Panc1 (cell line): Measurements from ENCODE around the gene CTRB2. TPM values are rescaled to one million over a fixed set of nuclear protein-coding genes. Genes with fewer than 3 reads are reported as not detected.
A peak's percentile ranks its signal among the peaks of the same experiment; 100 is the strongest.

Experiments used
- ATAC-seq: fragments of 200-7000 bp; cut with Tn5 transposase; 2 replicates; pipeline ENCODE4 v1.9.1; 2020; ENCODE audit warnings: mild to moderate bottlenecking, moderate library complexity
- BruUV-seq: library from RNA; stranded (reverse); fragments of 400-500 nt; replicated peaks from 2 replicates; lab custom pipeline; 2021; lab: Mats Ljungman, UMichigan
- CTCF ChIA-PET: fragments of 300-600 bp; sonication (Branson Sonifier 250); formaldehyde crosslinking; loops from one replicate; lab custom pipeline; 2022; ENCODE audit warnings: antibody characterized with exemption; lab: Charles Lee
- POLR2A ChIA-PET: fragments of 300-600 bp; sonication (Branson Sonifier 250); formaldehyde crosslinking; loops from one replicate; lab custom pipeline; 2022; ENCODE audit warnings: antibody characterized with exemption; lab: Charles Lee
- DNase-seq: peaks from one replicate; pipeline ENCODE4 v3.0.0-alpha.2; 2010; ENCODE audit warnings: low read depth, low spot score
- H3K27ac ChIP-seq: 2 replicates; pipeline ENCODE4 v1.5.1; 2011; ENCODE audit warnings: mild to moderate bottlenecking, low read length, inconsistent platforms
- H3K27me3 ChIP-seq: fragments of 200-500 bp; sonication (Bioruptor generic); 2 replicates; pipeline ENCODE4 v1.6.0; 2014; ENCODE audit warnings: low read length, inconsistent platforms; ENCODE audit not compliant: control insufficient read depth, insufficient read depth
- H3K36me3 ChIP-seq: fragments of 200-500 bp; sonication (Bioruptor generic); 2 replicates; pipeline ENCODE4 v1.5.1; 2014; ENCODE audit warnings: inconsistent platforms, mild to moderate bottlenecking, low read length, moderate library complexity; ENCODE audit not compliant: control insufficient read depth, insufficient read depth
- H3K4me1 ChIP-seq: 2 replicates; pipeline ENCODE4 v1.5.1; 2011; ENCODE audit warnings: inconsistent platforms, mild to moderate bottlenecking, low read length, moderate library complexity; ENCODE audit not compliant: control insufficient read depth, insufficient read depth
- H3K4me3 ChIP-seq, 2 experiments: 2 replicates each; pipeline ENCODE4 v1.5.1; 2011 to 2012; ENCODE audit warnings: low read depth in 2 of 2, low read length in 2 of 2, mild to moderate bottlenecking in 2 of 2, inconsistent platforms in 1 of 2, moderate library complexity in 1 of 2
- H3K9me3 ChIP-seq: fragments of 200-500 bp; sonication (Bioruptor generic); 2 replicates; pipeline ENCODE4 v1.5.1; 2014; ENCODE audit warnings: low read depth, mild to moderate bottlenecking, inconsistent platforms, low read length, moderate library complexity; ENCODE audit not compliant: control insufficient read depth, insufficient read depth
- CTCF ChIP-seq: fragments of 450-650 bp; IDR thresholded peaks from 2 replicates; pipeline ENCODE4 v1.5.1; 2017; ENCODE audit warnings: mild to moderate bottlenecking
- POLR2AphosphoS5 ChIP-seq: IDR thresholded peaks from 2 replicates; pipeline ENCODE4 v1.6.1; 2012; ENCODE audit warnings: mild to moderate bottlenecking, low read depth, low read length, moderate library complexity
- SIN3A ChIP-seq: IDR thresholded peaks from 2 replicates; pipeline ENCODE4 v1.6.1; 2012; ENCODE audit warnings: low read depth, mild to moderate bottlenecking, low read length, moderate library complexity, borderline replicate concordance; ENCODE audit not compliant: insufficient read depth
- TCF7L2 ChIP-seq: IDR thresholded peaks from 2 replicates; pipeline ENCODE4 v1.6.1; 2011; ENCODE audit warnings: mild to moderate bottlenecking, low read depth, low read length, inconsistent platforms
- in situ Hi-C: cut with HindIII; loops from 2 replicates; pipeline ENCODE4 v1.10.0; 2016; ENCODE audit warnings: low sequenced_read_pairs, low pct_unique_long_range_greater_than_20kb
- intact Hi-C: fragments of 100-400 bp; cut with micrococcal nuclease; formaldehyde crosslinking; loops from one replicate; pipeline ENCODE4 v1.10.0; 2022; ENCODE audit not compliant: unreplicated experiment
- total RNA-seq: library from RNA; stranded (reverse); gene quantifications from one replicate; pipeline ENCODE4 v1.2.1, GENCODE V29; 2021; ENCODE audit not compliant: unreplicated experiment
- TF ChIP-seq, protein P1 (sequence below), 2 experiments: IDR thresholded peaks; 2 replicates each; pipeline ENCODE4 v1.6.1; 2011 to 2012; ENCODE audit warnings: low read depth in 2 of 2, control low read depth in 1 of 2, low read length in 1 of 2, mild to moderate bottlenecking in 1 of 2, moderate library complexity in 1 of 2; ENCODE audit not compliant: insufficient read depth in 1 of 2

CTRB2 gene
- total RNA-seq, 1 experiment from 2014 or later = 5.0 TPM

GRCh38 chr16:75239542-75240122 lies 32.7 kb upstream of the CTRB2 start:
- no peak for ATAC-seq
- intact Hi-C loops (loop anchor here (10.0 kb wide), 1 partner anchor 145 kb away; no protein-coding TSS in a partner anchor), in situ Hi-C loops (no loop called here)
- ChIA-PET CTCF (no interaction called here), POLR2A (no interaction called here)
- TF ChIP-seq CTCF = no peak
- TF ChIP-seq POLR2AphosphoS5 = no peak
- TF ChIP-seq, protein P1, sequence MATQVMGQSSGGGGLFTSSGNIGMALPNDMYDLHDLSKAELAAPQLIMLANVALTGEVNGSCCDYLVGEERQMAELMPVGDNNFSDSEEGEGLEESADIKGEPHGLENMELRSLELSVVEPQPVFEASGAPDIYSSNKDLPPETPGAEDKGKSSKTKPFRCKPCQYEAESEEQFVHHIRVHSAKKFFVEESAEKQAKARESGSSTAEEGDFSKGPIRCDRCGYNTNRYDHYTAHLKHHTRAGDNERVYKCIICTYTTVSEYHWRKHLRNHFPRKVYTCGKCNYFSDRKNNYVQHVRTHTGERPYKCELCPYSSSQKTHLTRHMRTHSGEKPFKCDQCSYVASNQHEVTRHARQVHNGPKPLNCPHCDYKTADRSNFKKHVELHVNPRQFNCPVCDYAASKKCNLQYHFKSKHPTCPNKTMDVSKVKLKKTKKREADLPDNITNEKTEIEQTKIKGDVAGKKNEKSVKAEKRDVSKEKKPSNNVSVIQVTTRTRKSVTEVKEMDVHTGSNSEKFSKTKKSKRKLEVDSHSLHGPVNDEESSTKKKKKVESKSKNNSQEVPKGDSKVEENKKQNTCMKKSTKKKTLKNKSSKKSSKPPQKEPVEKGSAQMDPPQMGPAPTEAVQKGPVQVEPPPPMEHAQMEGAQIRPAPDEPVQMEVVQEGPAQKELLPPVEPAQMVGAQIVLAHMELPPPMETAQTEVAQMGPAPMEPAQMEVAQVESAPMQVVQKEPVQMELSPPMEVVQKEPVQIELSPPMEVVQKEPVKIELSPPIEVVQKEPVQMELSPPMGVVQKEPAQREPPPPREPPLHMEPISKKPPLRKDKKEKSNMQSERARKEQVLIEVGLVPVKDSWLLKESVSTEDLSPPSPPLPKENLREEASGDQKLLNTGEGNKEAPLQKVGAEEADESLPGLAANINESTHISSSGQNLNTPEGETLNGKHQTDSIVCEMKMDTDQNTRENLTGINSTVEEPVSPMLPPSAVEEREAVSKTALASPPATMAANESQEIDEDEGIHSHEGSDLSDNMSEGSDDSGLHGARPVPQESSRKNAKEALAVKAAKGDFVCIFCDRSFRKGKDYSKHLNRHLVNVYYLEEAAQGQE (IDR thresholded peaks at IDR 0.05; ENCODE audit: insufficient read depth in 1 of 2, low read depth in 2 of 2, low read length in 1 of 2) = no peak
- no peak for TF ChIP-seq TCF7L2
- no peak for TF ChIP-seq SIN3A
- no peak for DNase-seq
- Histone ChIP-seq H3K4me1 (peaks cover 39% of the 10 kb centered on the region), H3K27ac (peak overlapping the region; percentile 51), H3K36me3 (no peaks in the 10 kb centered on the region; the same call in 1 of the 2 replicates), H3K4me3 (no peak overlapping the region), H3K9me3 (no peaks in the 10 kb centered on the region), H3K27me3 (no peaks in the 10 kb centered on the region)
- no TSS peak for BruUV-seq

DNA sequence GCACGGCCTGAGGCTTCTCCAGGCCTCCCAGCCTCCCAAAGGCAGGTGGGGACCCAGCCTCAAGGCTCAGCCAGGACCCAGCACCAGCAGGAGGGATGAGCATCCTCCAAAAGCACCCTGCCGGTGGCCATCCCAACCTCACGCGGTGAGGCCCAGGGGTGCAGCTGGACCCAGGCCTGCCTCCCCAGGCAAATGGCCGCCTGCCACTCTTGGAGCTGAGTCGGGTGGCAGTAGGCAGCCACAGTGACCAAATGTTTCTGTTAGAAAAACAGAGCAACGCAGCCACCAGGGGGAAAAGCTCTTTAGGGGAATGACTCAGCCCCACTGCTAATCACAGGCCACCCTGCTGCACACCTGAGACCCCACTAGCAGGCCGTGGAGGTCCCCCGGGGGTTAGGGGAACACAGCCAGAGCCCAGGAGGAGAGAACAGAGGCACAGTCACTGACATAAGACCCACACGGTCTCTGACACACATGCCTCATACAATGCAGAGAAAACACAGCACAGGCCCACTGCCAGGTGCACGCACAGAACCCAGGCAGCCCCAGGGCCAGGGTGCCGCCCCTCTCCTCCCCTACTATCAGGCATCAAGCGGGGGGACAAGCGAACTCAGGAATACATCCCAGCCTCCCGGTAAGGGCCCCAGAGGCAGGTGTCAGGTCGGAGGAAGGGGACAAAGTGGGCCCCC lies 32.0 kb upstream of the CTRB2 start:
- DNase-seq = no peak
- POLR2A ChIA-PET = no interaction called here
- Histone ChIP-seq H3K4me3 (no peak overlapping the region), H3K27ac (peak overlapping the region; percentile 59; the same call in 1 of the 2 replicates), H3K36me3 (no peaks in the 10 kb centered on the region; the same call in 1 of the 2 replicates), H3K27me3 (no peaks in the 10 kb centered on the region), H3K9me3 (no peaks in the 10 kb centered on the region), H3K4me1 (peaks cover 38% of the 10 kb centered on the region)
- intact Hi-C loops (loop anchor here (10.0 kb wide), 1 partner anchor 146 kb away; no protein-coding TSS in a partner anchor), in situ Hi-C loops (no loop called here)
- BruUV-seq = no TSS peak
- CTCF ChIA-PET = no interaction called here
- peak; percentile 18; the same call in 1 of the 2 replicates for ATAC-seq
- TF ChIP-seq POLR2AphosphoS5 (no peak), CTCF (no peak), TCF7L2 (no peak), SIN3A (no peak)
- TF ChIP-seq, protein P1 (IDR thresholded peaks at IDR 0.05; ENCODE audit: insufficient read depth in 1 of 2, low read depth in 2 of 2, low read length in 1 of 2) = no peak
